HepG2 (cell line): Measurements from ENCODE around the gene HLCS. TPM values are rescaled to one million over a fixed set of nuclear protein-coding genes. Genes with fewer than 3 reads are reported as not detected.

ENCODE experiments used
- ATAC-seq: fragments of 200-7000 bp; cut with Tn5 transposase; 3 replicates; pipeline ENCODE4 v1.9.1; 2020; ENCODE audit warnings: mild to moderate bottlenecking, moderate library complexity
- BruUV-seq: library from RNA; stranded (reverse); fragments of 400-500 nt; replicated peaks from 2 replicates; lab custom pipeline; 2021; lab: Mats Ljungman, UMichigan
- CTCF ChIA-PET: fragments of 300-600 bp; formaldehyde crosslinking; extraction: SDS; loops from one replicate; lab custom pipeline; 2021; ENCODE audit warnings: low total read pairs, inconsistent platforms, low intra/inter-chr PET ratio; lab: Yijun Ruan, JAX
- POLR2A ChIA-PET: fragments of 350-600 bp; sonication (Branson Sonifier 250); formaldehyde crosslinking; loops from one replicate; lab custom pipeline; 2020; ENCODE audit warnings: antibody characterized with exemption, inconsistent platforms; lab: Yijun Ruan, JAX
- DNase-seq: peaks from one replicate; pipeline ENCODE4 v3.0.0-alpha.2; 2015; ENCODE audit warnings: low spot score
- FAIRE-seq: peaks from 3 replicates; lab custom pipeline; 2011; peaks lifted over from hg19 to GRCh38; lab: Jason Lieb, UNC
- H2AFZ ChIP-seq: one replicate; pipeline ENCODE4 v1.6.1; 2011; ENCODE audit warnings: low read length, inconsistent platforms
- H3K27ac ChIP-seq: fragments of 300-600 bp; 3 replicates; pipeline ENCODE4 v1.8.0; 2011; ENCODE audit warnings: mixed run types, mild to moderate bottlenecking, mixed read lengths, low read length, inconsistent platforms; ENCODE audit not compliant: insufficient read depth; ENCODE audit errors: extremely low read length
- H3K27me3 ChIP-seq, 2 experiments: fragments of 200-600 bp in 1 of 2; 2 replicates in 1 of 2; 3 replicates in 1 of 2; pipeline versions ENCODE4 v1.6.0 to v1.8.0; 2011; ENCODE audit warnings: low read length in 2 of 2, mild to moderate bottlenecking in 2 of 2, moderate library complexity in 2 of 2, inconsistent platforms in 1 of 2; ENCODE audit not compliant: insufficient read depth in 2 of 2, control insufficient read depth in 1 of 2
- H3K36me3 ChIP-seq, 2 experiments: fragments of 200-600 bp in 1 of 2; replicated peaks in 1 of 2; 2 replicates in 1 of 2; 3 replicates in 1 of 2; pipeline versions ENCODE4 v1.5.1 to v1.8.0; 2011; ENCODE audit warnings: low read length in 2 of 2, inconsistent platforms in 1 of 2; ENCODE audit not compliant: insufficient read depth in 2 of 2, control insufficient read depth in 1 of 2
- H3K4me1 ChIP-seq: 2 replicates; pipeline ENCODE4 v1.5.1; 2012; ENCODE audit warnings: low read length, inconsistent platforms; ENCODE audit not compliant: insufficient read depth
- H3K4me2 ChIP-seq: 2 replicates; pipeline ENCODE4 v1.6.0; 2011; ENCODE audit warnings: low read depth, low read length, inconsistent platforms
- H3K4me3 ChIP-seq, 3 experiments: fragments of 200-600 bp in 1 of 3; sonication (generic), shearing (Covaris generic) in 1 of 3; replicated peaks in 1 of 3; 2 replicates each; pipeline ENCODE4 v1.5.1; 2011 to 2016; ENCODE audit warnings: low read length in 3 of 3, inconsistent platforms in 2 of 3, low read depth in 2 of 3, mild to moderate bottlenecking in 2 of 3, control low read depth in 1 of 3, mixed read lengths in 1 of 3; ENCODE audit not compliant: insufficient read depth in 1 of 3
- H3K79me2 ChIP-seq: one replicate; pipeline ENCODE4 v1.6.1; 2011; ENCODE audit warnings: low read length, inconsistent platforms; ENCODE audit not compliant: insufficient read depth
- H3K9ac ChIP-seq: 2 replicates; pipeline ENCODE4 v1.6.0; 2011; ENCODE audit warnings: mild to moderate bottlenecking, low read depth, low read length, inconsistent platforms; ENCODE audit not compliant: insufficient read depth
- H3K9me3 ChIP-seq: 2 replicates; pipeline ENCODE4 v1.5.1; 2012; ENCODE audit warnings: mild to moderate bottlenecking, low read length
- H4K20me1 ChIP-seq: 2 replicates; pipeline ENCODE4 v1.6.0; 2011; ENCODE audit warnings: inconsistent platforms, mild to moderate bottlenecking, low read length, moderate library complexity; ENCODE audit not compliant: insufficient read depth
- CSRNP1 ChIP-seq: sonication (generic); formaldehyde crosslinking; IDR thresholded peaks from 2 replicates; pipeline ENCODE4 v1.8.1; 2023; ENCODE audit warnings: mild to moderate bottlenecking, missing genetic modification reagents
- PLRG1 ChIP-seq: fragments of 450-650 bp; conservative IDR thresholded peaks from 2 replicates; pipeline ENCODE4 v1.6.1; 2016
- RFXAP ChIP-seq: sonication (generic); formaldehyde crosslinking; IDR thresholded peaks from 2 replicates; pipeline ENCODE4 v1.4.0; 2020; ENCODE audit warnings: missing genetic modification reagents, borderline replicate concordance
- YEATS4 ChIP-seq: sonication (generic); formaldehyde crosslinking; IDR thresholded peaks from 2 replicates; pipeline ENCODE4 v1.4.0; 2020; ENCODE audit warnings: missing genetic modification reagents, borderline replicate concordance
- ZBTB49 ChIP-seq: sonication (generic); formaldehyde crosslinking; IDR thresholded peaks from 2 replicates; pipeline ENCODE4 v1.4.0; 2020; ENCODE audit warnings: missing genetic modification reagents, borderline replicate concordance
- ZNF776 ChIP-seq: sonication (generic); formaldehyde crosslinking; IDR thresholded peaks from 2 replicates; pipeline ENCODE4 v1.4.0; 2020; ENCODE audit warnings: mild to moderate bottlenecking, missing genetic modification reagents
- WGBS: methylation state at CpG from one replicate; pipeline ENCODE4 v1.1.6; 2017; ENCODE audit warnings: low lambda C conversion rate; 5-methylcytosine and 5-hydroxymethylcytosine counted together
- in situ Hi-C: cut with HindIII; loops from 2 replicates; pipeline ENCODE4 v1.10.0; 2017; ENCODE audit warnings: low pct_unique_long_range_greater_than_20kb; ENCODE audit not compliant: extremely low pct_ligation_motif_present
- intact Hi-C: fragments of 100-400 bp; cut with micrococcal nuclease; formaldehyde crosslinking; loops from one replicate; pipeline ENCODE4 v1.10.0; 2022; ENCODE audit not compliant: unreplicated experiment
- polyA plus RNA-seq, 8 experiments: library from polyadenylated mRNA; depleted of rRNA in 3 of 8; stranded (reverse) in 7 of 8; unstranded in 1 of 8; fragments of >200 nt; fragmentation: Illumina TruSeq in 4 of 8; extraction: Trizol in 4 of 8; gene quantifications; 2 replicates each; pipeline versions ENCODE4 v1.2.1 to v1.2.3, GENCODE V29; 2011 to 2016; ENCODE audit warnings: low read depth in 4 of 8, missing spikeins in 1 of 8, mixed read lengths in 1 of 8; ENCODE audit not compliant: insufficient read depth in 1 of 8
- total RNA-seq, 5 experiments: library from RNA; depleted of rRNA; stranded (reverse); fragments of >200 nt; fragmentation: Illumina TruSeq; extraction: Trizol; gene quantifications; 2 replicates each; pipeline ENCODE4 v1.2.3, GENCODE V29; 2016; ENCODE audit warnings: low read depth in 1 of 5

The HLCS gene
- total and polyA plus RNA-seq, 2 of the 13 experiments (the other 11 are each of a cell fraction or from before 2014, with no cell fraction given): 7.9 to 12.3 TPM

GRCh38 chr21:36800734-36801133, 165.7 kb downstream of the HLCS start:
- no peak for DNase-seq
- POLR2A ChIA-PET: no interaction called here
- in situ Hi-C loops (no loop called here), intact Hi-C loops (no loop called here)
- 96% methylated on average over 4 of the region's 4 CpGs for WGBS
- Histone ChIP-seq H3K9me3 (peaks cover 4% of the 10 kb centered on the region; the same call in 1 of the 2 replicates), H3K4me3 (no peak overlapping the region), H2AFZ (no peak overlapping the region), H3K9ac (no peak overlapping the region), H3K27me3 (no peaks in the 10 kb centered on the region), H3K27ac (no peak overlapping the region), H3K4me1 (no peaks in the 10 kb centered on the region), H3K36me3 (no peaks in the 10 kb centered on the region), H3K4me2 (no peak overlapping the region), H3K79me2 (no peaks in the 10 kb centered on the region), H4K20me1 (no peaks in the 10 kb centered on the region)
- BruUV-seq: no TSS peak
- ATAC-seq: no peak
- CTCF ChIA-PET: no interaction called here
- no peak for FAIRE-seq
- TF ChIP-seq ZNF776 (CRISPR knock-in tag) (no peak), ZBTB49 (CRISPR knock-in tag) (no peak), PLRG1 (no peak), RFXAP (CRISPR knock-in tag) (no peak), YEATS4 (CRISPR knock-in tag) (no peak), CSRNP1 (CRISPR knock-in tag) (no peak)
